Ammon's horn (tissue), 1 donor: Measurements from ENCODE around the gene SSX7.
"Not testable (repeated sequence)": the region's sequence is repeated elsewhere in the genome, so short reads cannot be mapped to it uniquely, and the experiment has no call there.

Source experiments
- DNase-seq: peaks from one replicate; pipeline ENCODE4 v3.0.0-alpha.2; 2016; ENCODE audit warnings: low spot score

Gene SSX7, protein sequence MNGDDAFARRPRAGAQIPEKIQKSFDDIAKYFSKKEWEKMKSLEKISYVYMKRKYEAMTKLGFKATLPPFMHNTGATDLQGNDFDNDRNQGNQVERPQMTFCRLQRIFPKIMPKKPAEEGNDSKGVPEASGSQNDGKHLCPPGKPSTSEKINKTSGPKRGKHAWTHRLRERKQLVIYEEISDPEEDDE

DNA sequence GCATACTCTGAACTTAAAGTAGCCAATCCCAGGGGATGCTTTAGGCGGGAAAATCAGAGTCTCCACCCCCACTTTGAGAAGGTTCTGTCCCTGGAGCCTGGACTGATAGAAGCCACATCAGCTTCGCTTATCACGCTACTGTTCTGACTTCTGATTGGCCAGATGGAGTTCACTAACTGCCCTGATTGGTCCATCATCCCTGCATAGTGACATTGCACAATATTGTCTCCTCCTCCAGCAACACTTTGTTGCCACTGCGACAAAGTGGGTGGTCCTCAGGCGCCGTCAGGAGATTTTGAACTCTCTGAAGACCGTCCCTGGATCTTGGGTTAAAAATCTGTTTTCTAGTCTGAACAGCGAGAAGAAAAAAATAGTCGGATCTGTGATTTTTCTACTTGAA lies at the start of gene SSX7:
TSS of gene SSX7 (minus strand) at position 101 of the 400 bp plus-strand sequence. CDS start 1,428 bp downstream, outside the sequence.
- not testable (repeated sequence) for DNase-seq

DNA sequence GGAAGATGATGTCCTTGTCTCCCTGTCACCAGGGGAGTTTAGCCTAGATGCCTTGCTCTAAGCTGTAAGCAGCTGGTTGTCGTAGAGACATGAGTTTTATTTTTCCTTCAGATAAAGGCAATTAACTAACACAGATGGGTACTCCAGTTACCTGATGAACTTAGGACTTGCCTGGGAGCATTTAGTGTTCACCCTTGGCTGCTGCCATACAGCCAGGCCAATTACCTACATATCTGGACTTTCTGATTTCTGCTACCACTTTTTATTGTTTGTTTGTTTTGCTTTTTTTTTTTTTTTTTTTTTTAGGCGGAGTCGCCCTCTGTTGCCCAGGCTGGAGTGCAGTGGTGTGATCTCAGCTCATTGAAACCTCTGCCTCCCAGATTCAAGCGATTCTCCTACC lies 37.3 kb upstream of the SSX7 start:
- not testable (repeated sequence) for DNase-seq

DNA sequence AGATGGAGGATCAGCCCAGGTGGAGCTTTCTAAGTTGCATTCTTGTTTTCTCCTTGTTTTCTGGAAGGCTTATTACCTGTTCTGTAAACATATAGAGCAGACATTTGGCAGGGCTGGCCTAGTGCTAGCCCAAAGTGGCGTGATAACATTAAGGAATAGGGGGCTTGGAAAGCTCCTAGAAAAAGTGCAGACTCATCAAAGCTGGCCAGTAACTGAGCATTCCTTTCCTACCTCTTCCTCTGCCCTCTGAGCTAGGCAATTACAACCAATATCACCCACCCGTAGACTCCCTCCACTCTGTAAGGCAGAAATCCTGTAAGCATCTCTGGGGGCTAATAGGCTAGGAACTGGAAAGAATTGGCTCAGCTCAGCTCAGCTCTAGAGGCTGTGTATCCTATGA lies 7.5 kb upstream of the SSX7 start:
- not testable (repeated sequence) for DNase-seq

DNA sequence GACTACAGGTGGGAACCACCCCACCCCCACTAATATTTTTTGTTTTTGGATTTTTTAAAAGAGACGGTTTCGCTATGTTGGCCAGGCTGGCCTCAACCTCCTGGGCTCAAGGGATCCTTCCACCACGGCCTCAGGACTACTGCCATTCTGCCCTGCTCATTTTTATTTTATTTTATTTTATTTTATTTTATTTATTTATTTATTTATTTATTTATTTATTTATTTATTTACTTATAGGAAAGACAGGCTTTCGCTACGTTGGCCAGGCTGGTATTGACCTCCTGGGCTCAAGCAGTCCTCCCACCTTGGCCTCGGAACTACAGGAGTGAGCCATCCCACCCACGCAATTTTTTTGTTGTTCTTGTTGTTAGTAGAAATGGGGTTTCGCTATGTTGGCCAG lies 775 bp upstream of the SSX7 start:
- not testable (repeated sequence) for DNase-seq

DNA sequence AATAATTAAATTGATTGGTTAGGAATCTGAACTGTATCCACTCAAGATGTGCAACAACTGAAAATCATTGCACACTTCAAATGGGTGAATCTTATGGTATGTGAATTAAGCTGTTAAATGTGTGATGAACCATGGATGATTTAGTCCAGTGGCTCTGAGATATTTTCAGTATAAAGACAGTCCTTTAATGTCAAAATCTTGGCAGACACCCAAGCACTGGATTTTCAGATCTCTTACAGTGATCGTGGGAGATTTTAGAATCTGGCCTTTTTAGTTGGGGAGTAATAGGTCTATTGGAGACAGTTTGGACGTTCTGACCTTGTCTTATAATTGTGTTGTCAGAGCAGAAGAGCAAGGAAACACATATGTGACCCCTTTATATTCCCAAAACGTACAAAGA lies 4.0 kb downstream of the SSX7 start:
- not testable (repeated sequence) for DNase-seq

DNA sequence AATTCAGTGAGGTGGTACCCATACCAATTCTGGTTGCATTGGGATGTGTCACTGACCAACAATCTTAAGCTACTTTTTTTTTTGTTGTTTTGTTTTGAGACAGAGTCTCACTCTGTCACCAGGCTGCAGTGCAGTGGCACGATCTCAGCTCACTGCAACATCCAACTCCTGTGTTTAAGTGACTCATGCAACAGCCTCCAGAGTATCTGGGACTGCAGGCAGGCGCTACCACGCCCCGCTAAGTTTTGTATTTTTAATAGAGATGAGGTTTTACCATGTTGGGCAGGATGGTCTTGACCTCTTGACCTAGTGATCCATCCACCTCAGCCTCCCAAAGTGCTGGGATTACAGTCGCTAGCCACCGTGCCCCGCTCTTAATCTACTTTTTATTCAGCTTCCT lies 5.7 kb downstream of the SSX7 start:
- DNase-seq, result not testable (repeated sequence)

DNA sequence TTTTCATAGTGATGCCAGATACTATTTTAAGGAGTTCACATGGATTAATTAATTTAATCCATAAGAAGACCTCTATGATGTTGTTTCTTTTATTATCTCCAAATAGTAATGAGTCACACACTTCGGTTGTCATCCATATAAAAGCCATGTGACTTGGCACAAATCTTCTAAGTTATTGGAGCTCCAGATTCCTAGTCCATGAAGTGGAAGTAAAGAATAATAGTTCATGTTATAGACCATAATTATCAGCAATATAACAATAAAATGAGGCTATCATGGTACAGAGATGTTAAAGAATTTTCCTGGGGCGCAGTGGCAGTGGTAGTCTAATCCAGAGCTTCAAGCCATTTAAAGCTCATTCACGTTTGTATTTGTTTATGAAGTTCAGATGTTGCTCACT lies 26.2 kb downstream of the SSX7 start:
- DNase-seq, result not testable (repeated sequence)

DNA sequence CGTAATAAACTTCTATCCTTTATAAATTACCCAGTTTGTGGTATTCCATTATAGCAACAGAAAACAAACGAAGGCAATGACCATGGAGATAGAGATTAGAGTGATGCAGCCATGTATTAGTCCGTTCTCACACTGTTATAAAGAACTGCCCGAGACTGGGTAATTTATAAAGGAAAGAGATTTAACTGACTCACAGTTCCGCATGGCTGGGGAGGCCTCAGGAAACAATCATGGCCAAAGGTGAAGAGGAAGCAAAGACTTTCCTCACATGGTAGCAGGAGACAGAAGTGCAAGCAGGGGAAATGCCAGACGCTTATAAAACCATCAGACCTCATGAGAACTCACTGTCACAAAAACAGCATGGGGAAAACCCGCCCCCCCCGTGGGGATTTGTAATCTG lies 34.0 kb downstream of the SSX7 start:
- not testable (repeated sequence) for DNase-seq

DNA sequence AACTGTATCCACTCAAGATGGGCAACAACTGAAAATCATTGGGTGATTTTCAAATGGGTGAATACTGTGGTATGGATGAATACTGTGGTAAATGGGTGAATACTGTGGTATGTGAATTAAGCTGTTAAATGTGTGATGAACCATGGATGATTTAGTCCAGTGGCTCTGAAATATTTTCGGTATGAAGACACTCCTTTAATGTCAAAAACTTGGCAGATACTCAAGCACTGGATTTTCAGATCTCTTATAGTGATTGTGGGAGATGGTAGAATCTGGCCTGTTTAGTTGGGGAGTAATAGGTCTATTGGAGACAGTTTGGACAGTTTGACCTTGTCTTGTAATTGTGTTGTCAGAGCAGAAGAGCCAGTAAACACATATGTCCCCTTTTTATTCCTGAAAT lies 45.7 kb downstream of the SSX7 start:
- DNase-seq, result no peak

DNA sequence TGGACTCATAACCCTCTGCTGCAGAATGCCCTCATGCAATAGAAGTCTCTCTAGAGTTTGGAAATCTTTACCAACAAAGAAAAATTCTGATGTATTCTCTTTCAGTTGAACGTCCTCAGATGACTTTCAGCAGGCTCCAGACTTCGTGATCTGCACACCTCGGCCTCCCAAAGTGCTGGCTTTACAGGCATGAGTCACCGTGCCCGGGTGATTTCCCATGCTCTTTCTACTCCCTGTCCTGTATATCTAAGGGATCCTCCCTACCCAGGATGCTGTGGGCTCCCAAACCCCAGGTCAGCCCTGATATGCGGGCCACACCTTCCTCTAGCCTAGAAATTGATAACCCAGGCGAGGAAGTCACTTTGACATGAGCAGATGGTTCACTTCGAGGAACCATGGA lies 51.5 kb downstream of the SSX7 start:
- not testable (repeated sequence) for DNase-seq

DNA sequence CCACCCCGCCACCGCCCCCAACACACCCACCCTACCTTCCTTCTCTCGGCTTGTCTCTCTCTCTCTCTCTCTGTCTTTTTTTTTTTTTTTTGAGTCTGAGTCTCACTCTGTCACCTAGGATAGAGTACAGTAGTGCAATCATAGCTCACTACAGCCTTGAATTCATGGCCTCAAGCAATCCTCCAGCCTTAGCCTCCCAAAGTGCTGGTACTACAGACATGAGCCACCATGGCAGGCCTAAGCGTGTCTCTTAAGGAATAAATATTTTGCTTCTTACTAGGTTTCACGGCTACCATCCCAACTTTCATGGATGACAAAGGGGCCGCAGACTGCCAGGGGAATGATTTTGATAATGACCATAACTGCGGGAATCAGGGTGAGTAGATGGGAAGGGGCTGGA lies 55.8 kb downstream of the SSX7 start:
- no peak for DNase-seq

DNA sequence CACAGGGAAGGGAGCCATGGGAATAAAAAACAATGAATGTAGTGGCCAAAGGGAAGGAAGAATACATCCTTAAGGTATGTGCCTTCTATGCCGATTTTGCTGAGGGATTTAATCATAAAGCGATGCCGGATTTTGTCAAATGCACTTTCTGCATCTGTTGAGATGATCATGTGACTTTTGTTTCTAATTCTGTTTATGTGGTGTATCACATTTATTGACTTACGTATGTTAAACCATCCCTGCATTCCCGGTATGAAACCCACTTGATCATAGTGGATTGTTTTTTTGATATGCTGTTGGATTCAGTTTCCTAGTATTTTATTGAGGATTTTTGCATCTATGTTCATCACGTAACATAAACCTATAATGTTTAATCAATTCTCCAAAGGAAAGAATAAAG lies 60.0 kb downstream of the SSX7 start:
- no peak for DNase-seq
